ENCODE measurements around the gene HIPK4. TPM values are rescaled to one million over a fixed set of nuclear protein-coding genes. Genes with fewer than 3 reads are reported as not detected.

Gene HIPK4
- total and polyA plus RNA-seq, 9 of the 15 experiments (the other 6 are each of a cell fraction or from before 2014, with no cell fraction given): 0.06 to 0.09 TPM; not detected in 7

DNA sequence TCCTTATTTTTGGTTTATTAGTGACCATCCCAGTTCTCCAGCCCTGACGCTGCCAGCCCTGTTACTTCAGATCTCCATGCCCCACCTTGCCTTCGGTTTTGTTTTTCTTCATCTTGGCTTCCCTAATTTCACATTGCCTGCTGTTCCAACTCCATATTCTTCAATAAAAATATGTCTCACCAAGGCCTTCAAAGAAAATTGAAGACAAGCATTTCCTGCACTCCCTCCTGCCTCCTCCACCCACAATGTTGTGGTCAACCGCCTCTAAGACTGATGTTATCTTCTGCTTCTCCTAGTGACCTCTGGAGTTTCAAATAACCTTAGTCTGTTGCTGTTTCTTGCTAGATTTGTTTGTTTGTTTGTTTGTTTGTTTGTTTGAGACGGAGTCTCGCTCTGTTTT is 26.9 kb downstream of the HIPK4 start:
- Histone ChIP-seq H3K9me1 (ENCODE audit: control insufficient read depth, insufficient read depth, low read length) (no peaks in the 10 kb centered on the region), H4K20me1 (replicated peaks; ENCODE audit: control insufficient read depth, insufficient read depth, low read length) (no peaks in the 10 kb centered on the region), H3K36me3 (ENCODE audit: control insufficient read depth, insufficient read depth, low read length) (peaks cover 16% of the 10 kb centered on the region; the same call in 2 of the 3 replicates), H3K4me2 (ENCODE audit: insufficient read depth, low read length) (peak overlapping the region; percentile 36; the same call in 1 of the 2 replicates), H2AFZ (ENCODE audit: low read depth, low read length) (no peak overlapping the region), H3K27me3 (ENCODE audit: control insufficient read depth in 2 of 2, insufficient read depth in 2 of 2, low read length in 2 of 2) (no peaks in the 10 kb centered on the region), H3K79me2 (ENCODE audit: control insufficient read depth, insufficient read depth, low read length) (peaks cover 12% of the 10 kb centered on the region; the same call in 2 of the 3 replicates), H3K9me3 (replicated peaks; ENCODE audit: control insufficient read depth, insufficient read depth, low read depth, low read length) (no peaks in the 10 kb centered on the region), H3K27ac (ENCODE audit: extremely low read depth, low read depth, low read length) (peak overlapping the region; percentile 53; the same call in 1 of the 3 replicates), H3K9ac (ENCODE audit: insufficient read depth in 1 of 2, low read depth in 2 of 2, low read length in 2 of 2) (peak overlapping the region in 1 of 2 experiments; percentile 57; a peak in 1 of 4 replicates), H3K4me1 (replicated peaks in 1 of 2; ENCODE audit: control insufficient read depth in 2 of 2, insufficient read depth in 2 of 2, low read length in 2 of 2) (peaks cover 35 to 48% of the 10 kb centered on the region in 2 experiments), H3K4me3 (no peak overlapping the region)
- intact Hi-C loops (cut with micrococcal nuclease): loop anchor here (10.0 kb wide), 1 partner anchor 218 kb away; no protein-coding TSS in a partner anchor
- in situ Hi-C loops (cut with MboI): no loop called here
- FAIRE-seq: peak; percentile 89
- ChIA-PET CTCF (ENCODE audit: low intra/inter-chr PET ratio) (no interaction called here), POLR2A (interaction anchor here (0.6 to 1.2 kb wide), 2 partner anchors 15 to 58 kb away, joined by 3 read pairs; partner anchors contain the start of genes C19orf47 and PLD3)
- no TSS peak for BruUV-seq (replicated peaks)
- peak in 3 of 4 experiments; percentile 28 to 66 (median 61) for DNase-seq (ENCODE audit: extremely low read depth in 1 of 4, low spot score in 3 of 4)
- peak; percentile 45 for ATAC-seq
- 15% methylated on average over 5 of the region's 5 CpGs for WGBS (ENCODE audit: insufficient coverage, low coverage, missing lambda C conversion rate)
- TF ChIP-seq MAFF (IDR thresholded peaks at IDR 0.05; ENCODE audit: low read length) (no peak), NR2C2 (CRISPR knock-in tag; IDR thresholded peaks at IDR 0.05) (no peak), NR2C2 (tag; IDR thresholded peaks at IDR 0.05) (peak; percentile 73), ZNF76 (CRISPR knock-in tag; IDR thresholded peaks at IDR 0.05; ENCODE audit: borderline replicate concordance) (no peak), ZNF143 (CRISPR knock-in tag; IDR thresholded peaks at IDR 0.05) (no peak), MCM5 (IDR thresholded peaks at IDR 0.05; ENCODE audit: low read depth) (no peak), KDM5B (IDR thresholded peaks at IDR 0.05; ENCODE audit: insufficient replicate concordance, low read depth, low read length) (no peak)
- TF ChIP-seq, protein P1, sequence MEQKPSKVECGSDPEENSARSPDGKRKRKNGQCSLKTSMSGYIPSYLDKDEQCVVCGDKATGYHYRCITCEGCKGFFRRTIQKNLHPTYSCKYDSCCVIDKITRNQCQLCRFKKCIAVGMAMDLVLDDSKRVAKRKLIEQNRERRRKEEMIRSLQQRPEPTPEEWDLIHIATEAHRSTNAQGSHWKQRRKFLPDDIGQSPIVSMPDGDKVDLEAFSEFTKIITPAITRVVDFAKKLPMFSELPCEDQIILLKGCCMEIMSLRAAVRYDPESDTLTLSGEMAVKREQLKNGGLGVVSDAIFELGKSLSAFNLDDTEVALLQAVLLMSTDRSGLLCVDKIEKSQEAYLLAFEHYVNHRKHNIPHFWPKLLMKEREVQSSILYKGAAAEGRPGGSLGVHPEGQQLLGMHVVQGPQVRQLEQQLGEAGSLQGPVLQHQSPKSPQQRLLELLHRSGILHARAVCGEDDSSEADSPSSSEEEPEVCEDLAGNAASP (IDR thresholded peaks at IDR 0.05): no peak
- TF ChIP-seq, protein P2, sequence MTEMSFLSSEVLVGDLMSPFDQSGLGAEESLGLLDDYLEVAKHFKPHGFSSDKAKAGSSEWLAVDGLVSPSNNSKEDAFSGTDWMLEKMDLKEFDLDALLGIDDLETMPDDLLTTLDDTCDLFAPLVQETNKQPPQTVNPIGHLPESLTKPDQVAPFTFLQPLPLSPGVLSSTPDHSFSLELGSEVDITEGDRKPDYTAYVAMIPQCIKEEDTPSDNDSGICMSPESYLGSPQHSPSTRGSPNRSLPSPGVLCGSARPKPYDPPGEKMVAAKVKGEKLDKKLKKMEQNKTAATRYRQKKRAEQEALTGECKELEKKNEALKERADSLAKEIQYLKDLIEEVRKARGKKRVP (CRISPR knock-in tag; IDR thresholded peaks at IDR 0.05): no peak
- TF ChIP-seq, protein P3, sequence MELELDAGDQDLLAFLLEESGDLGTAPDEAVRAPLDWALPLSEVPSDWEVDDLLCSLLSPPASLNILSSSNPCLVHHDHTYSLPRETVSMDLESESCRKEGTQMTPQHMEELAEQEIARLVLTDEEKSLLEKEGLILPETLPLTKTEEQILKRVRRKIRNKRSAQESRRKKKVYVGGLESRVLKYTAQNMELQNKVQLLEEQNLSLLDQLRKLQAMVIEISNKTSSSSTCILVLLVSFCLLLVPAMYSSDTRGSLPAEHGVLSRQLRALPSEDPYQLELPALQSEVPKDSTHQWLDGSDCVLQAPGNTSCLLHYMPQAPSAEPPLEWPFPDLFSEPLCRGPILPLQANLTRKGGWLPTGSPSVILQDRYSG (tag; conservative IDR thresholded peaks at IDR 0.05; ENCODE audit: low read depth): no peak
- TF ChIP-seq, protein P4, sequence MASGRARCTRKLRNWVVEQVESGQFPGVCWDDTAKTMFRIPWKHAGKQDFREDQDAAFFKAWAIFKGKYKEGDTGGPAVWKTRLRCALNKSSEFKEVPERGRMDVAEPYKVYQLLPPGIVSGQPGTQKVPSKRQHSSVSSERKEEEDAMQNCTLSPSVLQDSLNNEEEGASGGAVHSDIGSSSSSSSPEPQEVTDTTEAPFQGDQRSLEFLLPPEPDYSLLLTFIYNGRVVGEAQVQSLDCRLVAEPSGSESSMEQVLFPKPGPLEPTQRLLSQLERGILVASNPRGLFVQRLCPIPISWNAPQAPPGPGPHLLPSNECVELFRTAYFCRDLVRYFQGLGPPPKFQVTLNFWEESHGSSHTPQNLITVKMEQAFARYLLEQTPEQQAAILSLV (tag; IDR thresholded peaks at IDR 0.05): no peak
- TF ChIP-seq, protein P5, sequence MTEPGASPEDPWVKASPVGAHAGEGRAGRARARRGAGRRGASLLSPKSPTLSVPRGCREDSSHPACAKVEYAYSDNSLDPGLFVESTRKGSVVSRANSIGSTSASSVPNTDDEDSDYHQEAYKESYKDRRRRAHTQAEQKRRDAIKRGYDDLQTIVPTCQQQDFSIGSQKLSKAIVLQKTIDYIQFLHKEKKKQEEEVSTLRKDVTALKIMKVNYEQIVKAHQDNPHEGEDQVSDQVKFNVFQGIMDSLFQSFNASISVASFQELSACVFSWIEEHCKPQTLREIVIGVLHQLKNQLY (CRISPR knock-in tag; conservative IDR thresholded peaks at IDR 0.05): no peak
- TF ChIP-seq, protein P6, sequence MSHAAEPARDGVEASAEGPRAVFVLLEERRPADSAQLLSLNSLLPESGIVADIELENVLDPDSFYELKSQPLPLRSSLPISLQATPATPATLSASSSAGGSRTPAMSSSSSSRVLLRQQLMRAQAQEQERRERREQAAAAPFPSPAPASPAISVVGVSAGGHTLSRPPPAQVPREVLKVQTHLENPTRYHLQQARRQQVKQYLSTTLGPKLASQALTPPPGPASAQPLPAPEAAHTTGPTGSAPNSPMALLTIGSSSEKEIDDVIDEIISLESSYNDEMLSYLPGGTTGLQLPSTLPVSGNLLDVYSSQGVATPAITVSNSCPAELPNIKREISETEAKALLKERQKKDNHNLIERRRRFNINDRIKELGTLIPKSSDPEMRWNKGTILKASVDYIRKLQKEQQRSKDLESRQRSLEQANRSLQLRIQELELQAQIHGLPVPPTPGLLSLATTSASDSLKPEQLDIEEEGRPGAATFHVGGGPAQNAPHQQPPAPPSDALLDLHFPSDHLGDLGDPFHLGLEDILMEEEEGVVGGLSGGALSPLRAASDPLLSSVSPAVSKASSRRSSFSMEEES (CRISPR knock-in tag; IDR thresholded peaks at IDR 0.05): no peak

All from K562 (cell line).